ENCODE results near the gene PAK3.

PAK3 gene

DNA sequence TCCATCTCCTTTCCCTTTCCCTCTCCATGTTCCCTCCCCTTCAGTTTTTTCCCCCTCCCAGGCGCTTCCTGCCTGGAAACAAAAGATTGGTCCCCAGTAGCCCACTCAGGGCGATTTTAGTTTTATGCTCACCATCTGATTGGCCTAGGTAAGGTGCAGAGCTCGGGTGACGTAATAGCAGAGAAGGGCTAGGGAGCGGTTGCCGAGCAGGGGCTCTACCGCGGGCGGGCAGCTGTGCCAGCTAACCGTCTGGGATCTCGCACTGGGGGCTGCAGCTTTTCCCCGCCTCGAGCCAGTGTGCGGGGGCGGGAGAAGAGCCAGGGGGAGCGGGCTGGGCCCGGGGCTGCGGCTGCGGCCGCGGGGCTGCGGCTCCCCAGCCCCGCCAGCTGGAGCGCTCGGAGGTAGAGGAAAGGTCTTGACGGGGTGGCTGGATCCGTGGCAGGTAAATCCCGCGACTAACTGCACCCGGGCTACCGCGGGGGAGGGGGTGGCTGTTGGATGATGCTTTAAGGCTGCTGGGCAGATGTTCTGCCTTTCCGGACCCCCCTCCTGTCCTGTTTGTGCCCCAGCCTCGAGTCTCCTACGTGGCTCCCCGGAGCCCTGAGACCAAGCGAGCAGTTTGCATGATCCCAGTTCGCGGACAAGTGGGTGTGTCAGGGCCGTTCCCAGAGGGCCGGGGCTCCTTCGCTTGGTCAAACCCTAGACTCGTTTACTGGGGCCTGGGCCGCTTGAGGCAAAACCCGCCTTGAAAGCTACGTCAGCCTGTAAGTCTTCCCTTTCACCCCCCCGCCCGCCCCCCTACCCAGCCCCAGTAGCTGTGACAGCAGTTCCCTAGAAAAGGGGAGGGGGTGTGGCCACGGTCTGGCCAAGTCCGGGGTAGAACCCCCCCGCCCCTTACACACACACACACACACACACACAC is at the start of gene PAK3:
PAK3 (plus strand) TSS at position 218 of the 922 bp plus-strand sequence. CDS start 26,913 bp downstream, outside the sequence.
- DNase-seq, result peak in 47 of 58 donors; percentile 0 to 72 (median 27)

DNA sequence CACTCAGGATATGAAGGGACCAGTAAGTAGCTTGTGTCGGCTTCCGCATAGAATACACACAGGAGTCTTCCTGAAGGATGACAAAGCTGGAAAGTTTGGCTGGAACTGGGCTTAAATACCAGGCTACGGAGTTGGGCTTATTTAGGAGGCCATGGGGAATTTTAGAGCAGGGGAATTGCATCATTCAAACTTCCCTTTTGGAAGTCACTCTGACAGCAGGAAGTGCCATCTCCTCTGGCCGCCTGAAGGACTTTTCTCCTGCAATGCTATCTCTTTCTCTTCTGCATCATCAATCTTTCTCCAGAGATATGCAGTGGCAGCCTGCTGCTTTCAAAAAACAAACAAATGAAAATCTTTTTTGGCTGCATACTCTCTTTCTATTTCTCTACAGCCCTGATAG is 48.4 kb upstream of the PAK3 start:
- DNase-seq, result no peak

DNA sequence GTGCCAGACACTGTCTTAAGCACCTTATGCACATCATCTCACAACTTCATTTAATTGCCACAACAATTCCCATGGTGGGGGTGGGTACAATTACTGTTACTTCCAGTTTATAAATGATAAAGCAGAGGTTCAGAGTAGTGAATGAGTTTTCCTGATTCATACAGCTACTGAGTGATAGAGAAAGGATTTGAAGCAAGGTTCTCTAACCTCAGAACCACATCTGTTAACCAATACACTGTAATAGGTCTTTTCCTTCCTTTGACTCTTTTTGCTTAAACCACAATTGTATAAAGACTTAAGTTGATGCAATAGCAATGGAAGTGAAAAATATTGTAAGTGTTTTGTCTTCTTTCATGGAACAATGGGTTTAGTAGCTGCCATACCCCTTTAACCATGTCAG is 43.5 kb upstream of the PAK3 start:
- DNase-seq, result no peak

DNA sequence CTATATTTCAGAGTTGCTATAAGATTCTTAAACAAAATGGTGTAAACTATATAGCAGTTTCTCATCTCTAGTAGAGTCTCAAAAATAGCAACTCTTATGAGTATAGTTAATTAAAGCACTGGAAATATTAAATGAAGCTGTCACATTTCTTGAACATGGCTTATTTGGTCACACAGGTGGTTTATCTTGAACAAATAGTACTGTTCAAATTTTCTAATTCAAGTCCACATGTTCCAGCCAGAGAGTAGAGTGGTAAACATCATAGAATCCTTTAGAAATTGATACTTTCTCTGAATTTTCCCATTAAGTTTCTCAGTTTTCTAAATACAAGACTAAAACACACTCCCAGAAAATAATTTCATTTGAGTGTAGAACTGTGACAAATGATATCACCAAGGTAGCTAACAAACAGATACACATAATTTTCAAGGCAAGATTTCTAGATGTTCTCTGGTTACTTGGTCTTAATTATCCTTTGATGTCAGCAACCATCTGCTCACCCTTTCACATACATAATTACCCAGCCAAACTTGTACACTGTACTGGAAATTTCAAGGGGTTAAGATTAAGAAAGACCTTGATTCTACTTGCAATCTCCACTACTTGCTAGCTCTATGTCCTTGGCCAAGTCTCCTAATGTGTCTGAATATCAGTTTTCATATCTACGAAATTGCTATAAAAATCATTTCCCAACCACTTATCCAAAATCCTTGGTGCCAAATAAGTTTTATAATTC is 24.3 kb upstream of the PAK3 start:
- no peak for DNase-seq

DNA sequence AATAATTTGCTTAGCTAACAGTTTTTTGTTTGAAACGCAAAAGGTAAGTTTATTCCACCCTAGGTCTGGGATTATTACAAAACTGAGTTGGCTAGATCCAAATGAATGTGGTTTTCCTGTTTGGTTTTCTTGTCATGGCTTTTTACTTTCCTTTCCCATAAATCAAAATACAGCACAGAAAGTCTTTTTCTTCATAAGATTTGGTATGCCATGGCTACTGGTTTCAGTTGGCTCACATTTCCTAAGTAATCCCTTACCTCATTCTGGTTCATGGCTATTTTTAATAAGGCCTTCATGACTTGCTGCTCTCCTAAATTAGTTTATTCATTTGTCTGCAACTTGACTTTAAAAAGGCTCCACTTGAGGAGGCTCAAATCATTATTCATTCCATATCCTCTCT is 12.9 kb upstream of the PAK3 start:
- DNase-seq, result no peak

DNA sequence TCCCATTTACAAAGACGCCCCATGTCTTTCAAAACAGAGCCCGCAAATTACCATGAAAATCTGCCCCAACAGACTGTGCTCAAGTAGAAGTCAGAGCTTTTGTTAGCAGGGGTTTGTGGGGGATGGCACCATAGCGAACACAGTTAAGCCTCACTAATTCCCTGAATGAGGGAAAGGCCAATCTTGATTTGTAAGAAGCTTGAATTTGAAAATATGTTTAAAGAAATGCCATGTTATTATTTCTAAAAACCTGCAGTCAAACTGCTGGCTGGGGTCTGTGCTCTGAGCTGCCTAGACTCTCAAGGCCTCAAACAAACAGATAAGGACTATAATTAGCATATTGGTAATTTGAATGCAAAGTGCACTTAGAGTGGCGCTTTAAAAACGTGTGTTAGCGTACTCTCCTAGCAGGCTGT is 9.4 kb upstream of the PAK3 start:
- DNase-seq, result no peak

DNA sequence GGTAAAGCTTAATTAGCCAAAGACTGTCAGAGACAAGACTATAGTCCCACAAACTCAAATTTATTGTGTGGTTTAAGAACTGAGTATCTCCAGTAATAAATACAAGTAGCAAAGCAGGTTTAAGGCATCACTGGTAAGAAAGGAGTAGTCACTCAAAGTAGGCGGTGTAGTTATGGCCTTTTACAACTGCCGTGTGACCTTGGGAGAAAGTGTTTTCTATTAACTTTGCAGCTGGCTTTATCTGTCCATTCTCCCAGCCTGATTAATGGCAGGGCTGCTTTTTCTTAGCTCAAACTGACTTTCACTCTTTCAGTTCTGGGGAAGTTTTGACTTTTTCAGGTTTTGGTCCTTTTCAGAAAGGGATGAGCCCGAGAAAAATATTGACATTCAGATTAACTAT is 7.4 kb upstream of the PAK3 start:
- DNase-seq, result no peak

DNA sequence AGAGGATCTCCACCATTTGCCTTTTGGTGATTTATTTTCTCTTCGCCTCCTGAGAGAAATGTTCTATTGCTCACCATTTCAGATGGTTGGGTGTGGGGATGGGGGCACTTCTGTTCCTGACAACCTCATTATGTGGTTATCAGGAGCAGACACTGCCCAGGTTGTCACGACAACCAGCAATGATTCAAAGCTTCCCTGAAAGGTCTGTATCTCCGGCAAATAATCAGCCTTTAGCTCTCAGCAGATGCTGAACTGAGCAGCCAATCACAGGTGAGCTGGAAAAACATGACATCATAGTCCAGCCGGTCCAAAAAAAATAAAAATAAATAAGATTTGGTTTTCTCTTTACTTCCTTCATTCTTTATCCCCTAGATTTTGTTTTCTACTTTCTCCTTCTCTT is 5.5 kb upstream of the PAK3 start:
- no peak for DNase-seq

DNA sequence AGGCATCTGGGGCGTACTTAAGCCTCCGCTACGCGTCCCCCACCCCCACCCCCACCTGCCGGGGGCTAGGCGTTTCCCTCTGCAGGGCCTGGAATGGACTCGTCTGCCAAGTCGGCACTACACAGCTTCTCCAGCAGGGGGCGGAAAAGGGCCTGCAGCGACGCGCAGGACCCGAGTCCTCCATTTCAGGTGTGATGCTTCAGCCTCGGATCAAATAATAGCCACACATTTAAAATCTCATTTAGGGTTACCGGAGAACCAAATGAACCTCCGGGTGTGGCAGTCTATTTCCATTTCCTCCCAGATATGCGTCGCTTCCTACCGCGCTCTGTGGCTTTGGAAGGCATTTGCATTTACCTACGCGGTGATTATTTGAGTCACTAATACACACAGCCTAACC is 2.9 kb downstream of the PAK3 start:
- DNase-seq, result peak in 30 of 58 donors; percentile 0 to 53 (median 8)

DNA sequence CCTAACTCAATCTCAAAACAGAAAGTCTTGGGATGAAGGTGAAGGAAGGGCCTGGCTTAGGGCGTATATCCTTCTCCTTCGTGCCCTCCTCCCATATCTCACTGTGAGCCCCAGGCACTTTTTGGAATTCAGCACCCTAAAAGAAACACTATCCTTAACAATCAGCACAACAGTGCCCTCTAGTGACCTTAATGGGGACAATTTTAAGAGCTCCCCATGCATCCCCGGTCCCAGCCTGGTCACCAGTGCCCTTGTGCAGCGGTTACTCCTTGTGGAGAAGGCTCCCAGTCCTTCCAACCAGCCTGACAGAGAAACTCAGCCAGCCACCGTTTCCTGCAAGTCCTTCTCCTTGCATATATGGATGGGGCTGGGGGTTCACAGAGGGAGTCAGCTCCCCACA is 4.2 kb downstream of the PAK3 start:
- DNase-seq, result peak in 1 of 58 donors; percentile 0

DNA sequence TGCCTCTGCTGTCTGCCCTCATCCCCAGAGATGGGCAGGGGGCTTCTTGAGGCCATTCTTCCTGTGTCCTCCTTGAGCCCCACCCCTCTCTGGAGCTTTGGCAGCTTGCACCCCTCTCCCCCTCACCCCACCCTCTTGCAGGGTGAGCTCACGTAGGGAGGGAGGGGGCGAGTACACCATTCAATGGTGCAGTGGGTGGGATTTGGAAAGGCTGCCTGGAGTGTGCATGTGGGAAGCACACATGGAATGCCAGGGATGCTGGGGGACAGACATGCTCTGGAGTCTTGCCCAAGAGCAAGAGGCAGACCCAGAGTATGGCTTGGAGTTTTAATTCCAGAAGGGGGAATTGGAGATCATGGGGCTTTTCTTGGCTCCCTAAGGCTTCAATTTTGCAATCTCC is 5.6 kb downstream of the PAK3 start:
- peak in 1 of 58 donors; percentile 6 for DNase-seq

DNA sequence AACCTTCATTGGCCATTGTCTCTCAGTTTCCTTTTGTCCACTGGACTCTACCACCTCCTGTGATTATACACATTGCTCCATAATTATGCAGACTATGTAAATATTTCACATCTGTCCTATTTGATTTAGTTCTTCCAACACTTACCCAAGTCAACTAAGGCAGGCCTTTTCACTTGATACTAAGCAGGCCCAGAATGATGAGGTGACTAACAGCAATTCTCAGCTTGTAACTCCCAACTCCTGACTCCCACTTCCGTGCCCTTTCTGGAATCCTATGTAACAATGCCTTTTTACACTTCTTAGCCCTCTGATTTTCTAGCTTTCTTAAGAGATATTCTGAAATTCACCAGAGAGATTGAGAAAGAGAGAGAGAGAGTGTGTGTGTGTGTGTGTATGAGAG is 6.6 kb downstream of the PAK3 start:
- DNase-seq, result no peak

DNA sequence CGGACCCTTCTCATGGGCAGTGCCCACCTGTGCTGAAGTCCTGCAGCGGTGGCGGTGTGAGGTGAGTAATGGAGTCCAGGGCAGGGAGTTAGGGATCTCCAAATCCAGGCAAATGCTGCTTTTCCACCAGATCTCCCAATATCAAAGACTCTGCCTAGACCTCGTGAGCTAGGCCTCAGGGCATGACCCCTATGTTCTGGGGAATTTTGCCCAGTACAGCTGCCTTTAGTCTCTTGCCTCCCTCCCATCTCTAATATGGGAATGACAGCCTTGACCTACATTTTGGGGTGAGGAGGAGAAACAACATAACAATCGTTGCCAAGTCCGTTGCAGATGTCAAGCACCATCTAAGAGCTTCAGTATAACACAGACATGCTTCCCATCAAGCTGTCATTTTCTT is 7.3 kb downstream of the PAK3 start:
- no peak for DNase-seq

DNA sequence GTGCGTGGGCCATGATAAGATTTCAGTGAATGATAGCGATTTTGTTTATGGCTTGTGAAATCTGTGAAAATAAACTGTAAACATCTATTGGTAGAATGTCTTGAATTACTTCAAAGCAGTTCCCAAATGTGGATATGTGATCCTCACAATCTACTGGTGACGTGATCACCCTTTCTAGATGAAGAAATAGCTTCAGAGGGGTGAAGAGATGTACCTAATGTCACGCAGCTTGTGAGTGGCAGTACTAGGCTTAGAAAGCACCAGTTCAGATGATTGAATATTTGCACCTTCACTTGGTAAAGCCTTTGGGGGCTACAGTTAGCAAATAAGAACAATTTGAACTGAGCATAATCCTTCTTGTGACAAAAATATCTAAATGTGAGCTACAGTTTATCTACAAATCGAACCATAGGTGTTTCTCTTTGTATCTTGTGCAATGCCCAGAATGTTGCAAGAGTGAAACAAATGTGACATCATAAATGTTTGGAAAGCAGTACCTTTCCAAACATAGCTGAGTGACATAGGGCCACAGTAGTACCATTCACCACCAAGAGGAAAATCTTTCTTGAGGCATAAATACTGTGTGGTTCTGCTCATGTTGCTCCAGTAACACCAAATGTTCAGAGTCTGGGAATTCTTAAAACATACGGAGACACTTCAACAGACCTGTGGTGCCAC is 14.2 kb downstream of the PAK3 start:
- no peak for DNase-seq

DNA sequence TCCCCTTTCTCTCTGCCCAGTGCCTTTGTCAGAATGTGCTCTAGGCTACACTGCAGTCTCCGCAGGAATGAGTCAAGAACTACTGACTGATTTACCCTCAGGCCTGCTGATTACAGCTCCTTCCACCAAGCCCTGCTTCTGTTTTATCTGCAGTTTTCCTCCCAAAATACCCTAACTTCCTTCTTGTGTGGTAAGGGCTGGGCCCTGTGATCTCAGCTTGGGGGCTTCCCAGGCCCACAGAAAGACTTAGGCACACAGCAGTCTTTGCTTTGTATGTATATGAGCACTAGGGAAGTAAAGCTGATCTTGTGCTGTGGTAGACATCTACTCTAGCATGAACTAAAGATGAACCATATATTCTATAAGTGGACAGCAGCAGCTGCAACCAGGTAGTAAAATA is 18.8 kb downstream of the PAK3 start:
- DNase-seq, result no peak

DNA sequence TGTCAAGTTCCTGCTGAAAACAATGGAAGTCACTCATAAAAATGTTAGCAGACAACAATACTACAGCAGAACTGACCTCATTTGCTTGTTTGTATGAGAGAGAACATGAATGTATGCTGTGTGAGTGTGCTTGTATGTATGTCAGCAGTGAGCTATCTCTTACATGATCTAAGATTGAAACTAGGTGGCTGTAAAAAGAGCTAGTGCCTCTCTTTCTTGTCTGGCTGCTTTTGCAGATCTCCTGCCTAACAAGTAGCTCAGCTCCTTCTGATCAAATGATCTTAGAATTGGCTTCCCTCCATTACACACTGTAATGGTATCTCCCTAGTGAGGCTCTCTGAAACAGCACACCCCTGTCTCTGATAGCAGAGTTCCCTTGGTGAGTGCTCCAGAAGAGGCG is 20.7 kb downstream of the PAK3 start:
- DNase-seq, result no peak

DNA sequence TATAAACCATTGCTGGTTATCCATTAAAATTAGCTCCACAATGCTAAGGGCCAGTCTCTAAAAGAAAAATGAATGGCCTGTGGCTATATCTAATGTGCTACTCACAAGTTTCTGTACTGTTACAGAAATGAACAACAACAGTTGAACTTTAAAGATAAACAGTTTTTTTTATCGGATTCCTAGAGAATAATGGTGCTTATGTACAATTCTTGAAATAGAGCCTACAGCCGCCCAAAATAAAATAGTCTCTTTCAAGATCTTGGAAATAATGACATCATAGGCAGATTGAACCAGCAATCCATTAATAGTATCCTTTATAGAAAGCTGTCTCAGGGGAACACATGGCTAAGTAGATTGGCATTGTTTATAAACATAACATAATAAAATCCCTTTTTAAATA is 23.4 kb downstream of the PAK3 start:
- no peak for DNase-seq

DNA sequence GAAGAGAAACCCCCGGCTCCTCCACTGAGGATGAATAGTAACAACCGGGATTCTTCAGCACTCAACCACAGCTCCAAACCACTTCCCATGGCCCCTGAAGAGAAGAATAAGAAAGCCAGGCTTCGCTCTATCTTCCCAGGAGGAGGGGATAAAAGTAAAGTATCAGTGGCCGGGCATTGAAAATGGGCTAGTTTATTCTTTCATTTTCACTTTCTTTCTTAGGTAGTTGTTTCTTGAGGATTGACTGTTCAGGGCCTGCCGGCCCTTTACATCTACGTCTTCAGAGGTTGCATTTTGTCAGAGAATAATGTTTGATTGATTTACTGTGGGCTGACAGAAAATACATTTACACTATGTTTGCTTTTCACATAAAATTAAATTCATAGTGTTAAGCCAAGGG is 27.1 kb downstream of the PAK3 start:
- DNase-seq, result no peak

DNA sequence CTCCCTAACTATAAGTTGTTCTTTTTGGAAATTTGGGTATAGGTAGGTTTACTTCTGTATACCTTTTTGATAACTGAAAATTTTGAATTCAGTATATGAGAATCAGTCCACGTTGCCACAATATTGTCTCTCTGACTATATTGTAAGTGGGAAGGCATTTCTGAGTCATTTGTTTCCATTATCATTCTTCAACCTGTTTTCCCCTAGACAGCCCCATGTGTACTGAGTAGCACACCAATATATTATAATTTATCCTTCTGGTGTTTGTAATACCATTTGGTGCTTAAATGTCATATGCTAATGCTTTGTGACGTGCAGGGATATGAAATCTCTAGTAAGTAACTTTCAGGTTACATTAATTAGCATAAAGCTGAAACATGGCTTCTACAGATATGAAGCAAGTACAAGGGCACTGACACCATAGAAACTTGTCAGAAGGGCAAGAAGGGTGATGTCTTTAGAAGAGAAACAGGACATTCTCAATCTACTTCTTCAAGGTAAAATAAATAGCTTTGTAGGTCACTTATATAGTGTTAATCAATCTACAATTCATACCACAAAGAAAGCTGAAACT is 27.7 kb downstream of the PAK3 start:
- DNase-seq, result no peak

DNA sequence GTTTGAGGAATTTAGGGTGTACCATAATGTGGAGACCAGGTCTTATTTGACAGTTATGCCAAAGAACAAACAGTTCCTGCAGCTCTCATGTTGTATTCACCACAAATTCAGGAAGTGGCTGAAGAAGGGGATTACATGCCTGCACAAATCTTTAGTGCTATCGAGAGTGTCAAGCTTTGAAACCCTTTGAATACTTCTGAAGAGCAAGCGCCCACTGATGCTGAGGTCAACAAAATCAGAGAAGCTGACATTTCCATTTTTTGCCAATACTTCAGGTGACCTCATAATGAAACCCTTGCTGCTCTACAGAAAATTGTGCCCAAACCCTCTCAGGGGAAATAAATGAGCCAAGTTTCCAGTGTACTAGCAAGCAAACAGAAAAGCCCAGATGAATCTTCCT is 28.4 kb downstream of the PAK3 start:
- DNase-seq, result no peak

DNA sequence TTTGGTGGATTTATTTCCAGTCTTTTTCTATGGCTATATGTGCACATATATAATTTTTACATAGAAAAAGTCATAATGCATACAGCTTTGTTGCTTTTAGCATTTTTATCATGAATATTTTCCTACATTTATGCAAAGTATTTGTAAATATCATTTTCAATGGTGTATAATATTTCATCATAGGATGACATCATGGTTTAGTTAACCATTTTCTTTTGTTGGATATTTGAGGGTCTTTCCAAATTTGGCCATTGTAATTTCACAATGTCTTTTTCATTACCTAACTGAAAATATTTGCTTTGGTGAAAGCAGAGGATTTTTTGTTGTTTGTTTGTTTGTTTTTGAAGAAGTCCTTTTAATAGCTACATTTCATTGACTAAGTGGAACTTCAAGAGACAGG is 31.0 kb downstream of the PAK3 start:
- DNase-seq, result no peak

DNA sequence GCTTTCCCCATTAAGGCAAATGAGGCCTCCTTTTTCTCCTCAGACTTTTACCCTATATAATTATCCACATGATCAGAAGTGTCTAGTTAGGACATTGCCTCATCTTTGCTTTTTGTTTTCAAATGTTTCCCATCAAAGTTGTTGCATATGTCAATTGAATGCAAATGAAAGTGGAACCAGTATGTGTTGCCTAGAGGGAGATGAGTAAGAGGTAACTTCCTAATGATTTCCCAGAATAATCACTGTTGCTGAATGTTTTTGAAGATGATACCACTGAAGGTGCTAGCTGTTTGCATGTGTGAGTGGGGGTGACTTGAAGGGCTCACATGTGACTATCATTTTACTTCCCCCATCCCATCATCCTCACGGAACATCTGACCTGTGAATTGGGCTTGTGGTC is 33.9 kb downstream of the PAK3 start:
- DNase-seq, result no peak
